Hepatocyte (in vitro differentiated cells): Measurements from ENCODE around the gene FAM124A.

Experiments used
- EZH2 ChIP-seq: fragments of 200-600 bp; sonication (generic); IDR thresholded peaks from 2 replicates; pipeline ENCODE4 v1.6.1; 2016; ENCODE audit warnings: antibody characterized with exemption, mild to moderate bottlenecking, borderline replicate concordance
- EZH2phosphoT487 ChIP-seq: fragments of 200-600 bp; sonication (generic); IDR thresholded peaks from one replicate; pipeline ENCODE4 v1.6.1; 2018; ENCODE audit warnings: antibody characterized with exemption, mild to moderate bottlenecking, low read depth, moderate library complexity; ENCODE audit not compliant: unreplicated experiment, severe bottlenecking
- TF ChIP-seq, protein P1 (sequence below): fragments of 200-600 bp; sonication (generic); IDR thresholded peaks from 2 replicates; pipeline ENCODE4 v1.5.1; 2016; ENCODE audit warnings: antibody characterized with exemption, mild to moderate bottlenecking; ENCODE audit not compliant: poor library complexity

DNA sequence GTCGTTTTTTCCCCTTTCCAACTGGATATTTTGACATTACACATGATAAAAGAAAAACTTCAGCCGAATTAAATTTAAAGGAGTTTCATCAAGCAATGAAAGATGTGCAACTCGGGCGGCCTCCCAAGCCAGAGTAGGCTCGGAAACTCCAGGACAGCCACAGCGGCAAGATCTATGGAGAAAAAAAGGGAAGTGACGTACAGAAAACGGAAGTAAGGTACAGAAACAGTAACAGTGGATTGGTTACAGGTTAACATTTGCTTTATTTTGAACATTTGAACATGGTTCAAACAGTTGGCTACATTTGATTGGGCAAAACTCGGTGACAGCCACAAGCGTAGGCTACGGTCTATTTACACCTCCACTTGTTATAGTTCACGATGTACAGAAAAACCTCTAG lies 30.5 kb upstream of the FAM124A start:
- TF ChIP-seq EZH2, result no peak
- no peak for TF ChIP-seq EZH2phosphoT487
- TF ChIP-seq, protein P1, sequence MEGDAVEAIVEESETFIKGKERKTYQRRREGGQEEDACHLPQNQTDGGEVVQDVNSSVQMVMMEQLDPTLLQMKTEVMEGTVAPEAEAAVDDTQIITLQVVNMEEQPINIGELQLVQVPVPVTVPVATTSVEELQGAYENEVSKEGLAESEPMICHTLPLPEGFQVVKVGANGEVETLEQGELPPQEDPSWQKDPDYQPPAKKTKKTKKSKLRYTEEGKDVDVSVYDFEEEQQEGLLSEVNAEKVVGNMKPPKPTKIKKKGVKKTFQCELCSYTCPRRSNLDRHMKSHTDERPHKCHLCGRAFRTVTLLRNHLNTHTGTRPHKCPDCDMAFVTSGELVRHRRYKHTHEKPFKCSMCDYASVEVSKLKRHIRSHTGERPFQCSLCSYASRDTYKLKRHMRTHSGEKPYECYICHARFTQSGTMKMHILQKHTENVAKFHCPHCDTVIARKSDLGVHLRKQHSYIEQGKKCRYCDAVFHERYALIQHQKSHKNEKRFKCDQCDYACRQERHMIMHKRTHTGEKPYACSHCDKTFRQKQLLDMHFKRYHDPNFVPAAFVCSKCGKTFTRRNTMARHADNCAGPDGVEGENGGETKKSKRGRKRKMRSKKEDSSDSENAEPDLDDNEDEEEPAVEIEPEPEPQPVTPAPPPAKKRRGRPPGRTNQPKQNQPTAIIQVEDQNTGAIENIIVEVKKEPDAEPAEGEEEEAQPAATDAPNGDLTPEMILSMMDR, result no peak
